CD1c-positive myeloid dendritic cell (primary cell): ENCODE data around the gene GJC3.
"Not testable (repeated sequence)": the region's sequence is repeated elsewhere in the genome, so short reads cannot be mapped to it uniquely, and the experiment has no call there.

Experiments used
- DNase-seq: peaks from one replicate; pipeline ENCODE4 v3.0.0-alpha.2; 2016; ENCODE audit errors: extremely low spot score

Gene GJC3

DNA sequence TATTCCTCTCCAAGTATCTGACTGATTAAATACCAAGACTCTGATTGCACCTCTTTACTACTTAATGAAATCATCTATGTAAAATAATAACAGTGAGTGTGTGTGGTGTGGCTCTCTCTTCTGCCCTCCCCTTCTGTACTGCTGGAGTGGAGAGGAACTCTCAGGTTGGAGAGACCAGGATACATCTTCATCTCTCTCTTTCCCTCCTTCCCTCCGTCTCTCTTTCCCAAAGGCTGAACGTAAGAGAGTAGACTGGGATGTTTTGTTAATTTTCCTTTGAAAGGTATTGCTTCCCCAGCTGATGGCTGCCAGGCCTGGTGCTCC is 272 bp upstream of the GJC3 start:
- DNase-seq = no peak

DNA sequence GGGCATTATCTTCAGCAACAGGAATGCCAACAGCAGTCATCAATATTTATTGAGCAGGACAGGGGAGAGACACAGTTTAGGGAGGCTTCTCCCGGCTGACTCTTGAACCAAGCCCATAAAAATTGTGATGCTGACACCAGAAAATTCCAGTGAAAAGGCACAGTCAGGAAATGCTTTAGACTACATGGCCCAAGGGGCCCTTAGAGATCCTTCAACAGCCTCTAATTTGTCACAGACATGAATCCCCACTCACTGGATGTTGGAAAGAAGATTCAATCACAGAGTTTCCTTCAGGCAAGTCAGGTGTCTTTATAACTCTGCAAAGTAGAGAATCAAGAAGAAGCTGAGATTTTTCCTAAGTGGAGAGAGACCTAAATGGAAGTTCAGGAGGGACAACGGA is 1.2 kb downstream of the GJC3 start:
- DNase-seq = no peak

GRCh38 chr7:99927536-99927935 is 1.9 kb downstream of the GJC3 start:
- no peak for DNase-seq

GRCh38 chr7:99926321-99926720 is 3.1 kb downstream of the GJC3 start:
- no peak for DNase-seq

DNA sequence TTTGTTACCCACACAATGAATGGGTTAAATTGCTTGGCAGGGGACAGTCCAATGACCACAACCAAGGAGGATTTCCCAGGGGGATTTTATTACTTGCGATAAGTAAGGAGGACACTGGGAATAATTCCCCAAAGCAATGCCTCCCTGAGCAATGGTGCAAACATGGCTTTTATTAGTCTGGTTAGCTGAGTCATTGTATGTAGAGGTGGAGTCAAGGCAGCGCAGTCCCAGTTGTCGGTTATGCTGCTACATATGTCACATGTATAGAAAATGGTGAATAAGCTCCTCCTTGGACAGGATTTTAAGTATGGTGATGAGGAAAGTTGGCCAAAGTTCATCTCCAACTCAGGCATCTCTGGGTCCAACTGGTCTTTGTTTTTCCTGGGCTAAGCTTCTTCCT is 6.2 kb downstream of the GJC3 start:
- DNase-seq = no peak

GRCh38 chr7:99920149-99920548 is 9.3 kb downstream of the GJC3 start:
- no peak for DNase-seq

- DNase-seq = no peak
Measured at GRCh38 chr7:99919814-99920112, 9.7 kb downstream of the GJC3 start.

DNA sequence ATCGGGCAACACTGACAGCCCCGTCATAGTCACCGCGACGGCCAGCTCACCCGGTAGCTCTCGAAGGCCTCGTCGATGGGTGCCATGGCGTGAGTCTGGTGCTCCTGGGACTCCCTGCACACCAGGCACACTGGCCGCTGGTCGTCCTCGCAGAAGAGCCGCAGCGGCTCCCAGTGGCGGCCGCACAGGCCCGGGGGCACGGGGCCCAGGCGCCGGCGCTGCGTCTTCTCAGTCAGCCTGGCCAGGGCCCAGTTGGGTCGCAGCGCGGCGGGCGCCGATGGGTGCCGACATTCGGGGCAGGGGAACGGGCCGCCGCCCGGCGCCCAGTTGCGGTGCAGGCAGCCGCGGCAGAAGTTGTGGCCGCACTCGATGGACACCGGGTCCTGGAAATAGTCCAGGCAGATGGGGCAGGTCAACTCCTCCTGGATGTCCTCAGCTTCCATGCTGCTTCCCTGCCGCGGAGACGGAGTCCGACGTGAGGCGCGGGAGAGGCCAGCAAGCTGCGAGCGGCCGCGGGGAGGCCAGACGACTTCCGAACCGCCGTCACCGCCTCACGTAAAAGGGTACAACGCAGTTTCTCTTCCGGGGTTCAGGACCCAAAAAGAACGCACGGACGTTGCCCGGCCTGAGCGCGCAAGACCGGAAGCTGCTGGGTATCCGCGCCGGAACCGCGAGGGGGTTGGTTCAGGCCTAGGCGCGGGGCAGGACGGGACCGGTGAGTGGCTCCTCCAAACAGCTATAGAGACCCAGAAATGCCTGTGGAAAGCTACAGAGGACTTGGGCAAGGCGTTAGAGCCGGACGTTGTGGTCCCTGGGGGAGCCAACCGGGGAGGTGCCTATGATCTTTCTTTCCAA is 10.2 kb downstream of the GJC3 start, which contains the start of gene TRIM4:
Gene TRIM4, minus strand, starts transcription at position 572 of the 855 bp plus-strand sequence. Its CDS starts 129 bp downstream, at position 443.
- peak; percentile 94 for DNase-seq

- DNase-seq = no peak
Measured at GRCh38 chr7:99910976-99911375, 18.4 kb downstream of the GJC3 start.

DNA sequence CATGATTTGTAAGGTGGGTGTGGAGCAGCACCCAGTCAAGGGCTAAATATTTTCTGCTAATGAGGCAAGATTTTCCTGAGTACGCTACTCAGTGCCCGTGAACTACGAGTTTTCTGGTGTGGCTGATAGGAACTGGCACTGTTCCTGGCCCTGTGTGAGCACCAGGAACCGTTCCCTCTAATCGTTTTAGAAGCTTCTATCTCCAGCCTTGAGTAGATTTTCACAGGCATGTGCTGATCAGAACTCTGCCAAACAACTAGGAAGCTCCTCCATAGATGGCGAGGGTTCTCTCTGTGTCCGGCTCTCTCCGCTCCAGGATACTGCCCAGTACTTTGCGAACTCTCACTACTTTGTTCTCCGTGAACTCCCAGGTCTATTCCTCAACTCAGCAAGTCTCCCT is 27.8 kb downstream of the GJC3 start:
- no peak for DNase-seq

DNA sequence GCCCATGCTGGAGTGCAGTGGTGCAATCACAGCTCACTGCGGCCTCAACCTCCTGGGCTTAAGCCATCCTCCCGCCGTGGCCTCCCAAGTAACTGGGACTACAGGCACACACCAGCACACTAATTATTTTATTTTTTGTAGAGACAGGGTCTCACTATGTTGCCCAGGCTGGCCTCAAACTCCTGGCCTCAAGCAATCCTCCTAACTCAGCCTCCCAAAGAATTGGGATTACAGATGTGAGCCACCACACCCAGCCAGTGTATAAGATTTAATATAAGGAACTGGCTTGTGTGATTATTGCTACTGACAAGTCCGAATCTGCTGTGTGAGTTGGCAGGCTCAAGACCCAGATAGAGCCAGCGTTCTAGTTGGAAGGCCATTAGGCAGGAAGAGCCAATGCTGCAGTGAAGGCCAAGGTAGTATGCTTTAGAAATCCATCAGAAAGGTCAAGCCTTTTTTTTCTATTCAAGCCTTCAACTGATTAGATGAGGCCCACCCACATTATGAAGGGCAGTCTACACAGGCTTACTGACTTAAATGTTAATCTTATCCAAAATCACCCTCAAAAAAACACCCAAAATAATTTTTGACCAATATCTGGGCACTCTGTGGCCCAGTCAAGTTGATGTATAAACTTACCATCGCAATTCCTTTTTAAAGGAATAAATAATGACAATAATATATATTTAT is 29.4 kb downstream of the GJC3 start:
- DNase-seq = no peak

DNA sequence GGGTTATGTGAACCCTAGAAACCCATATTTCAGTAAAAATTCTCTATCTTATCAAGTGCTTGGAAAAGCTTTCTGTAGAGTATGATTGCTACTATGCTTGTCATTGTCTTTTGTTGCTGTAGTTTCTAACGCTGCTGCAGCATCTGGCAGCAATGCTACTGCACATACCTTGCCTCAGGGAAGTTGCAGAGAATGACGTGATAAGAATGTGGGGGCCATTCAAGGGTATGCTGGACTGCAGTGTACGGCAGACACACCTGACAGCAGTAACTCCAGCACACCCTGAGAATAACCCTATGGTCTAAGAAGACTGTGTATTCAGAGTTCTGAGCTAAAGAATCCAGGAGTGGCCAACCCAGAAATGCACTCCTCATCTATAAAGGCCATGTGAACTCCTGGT is 30.6 kb downstream of the GJC3 start:
- DNase-seq = no peak

DNA sequence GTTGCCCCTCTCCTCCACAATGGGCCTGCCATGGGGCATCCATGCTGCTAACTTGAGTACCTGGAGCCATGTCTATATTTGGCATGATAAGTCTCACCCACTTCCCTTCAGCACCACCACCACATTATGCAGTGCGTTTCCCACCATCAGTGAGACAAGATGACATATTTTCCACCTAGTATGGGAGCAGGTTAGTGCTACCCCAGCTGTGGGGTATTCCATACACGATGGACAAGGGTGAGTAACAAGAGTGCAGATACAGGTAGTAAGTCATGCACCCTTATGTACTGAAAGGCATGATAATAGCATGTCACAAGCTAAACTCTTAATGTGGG is 31.4 kb downstream of the GJC3 start:
- no peak for DNase-seq

GRCh38 chr7:99897322-99898022 is 31.9 kb downstream of the GJC3 start:
- no peak for DNase-seq

- DNase-seq = no peak
Measured at GRCh38 chr7:99894738-99895137, 34.7 kb downstream of the GJC3 start.

GRCh38 chr7:99893280-99893679 is 36.1 kb downstream of the GJC3 start:
- no peak for DNase-seq

- DNase-seq = not testable (repeated sequence)
Measured at GRCh38 chr7:99890348-99890747, 39.1 kb downstream of the GJC3 start.

DNA sequence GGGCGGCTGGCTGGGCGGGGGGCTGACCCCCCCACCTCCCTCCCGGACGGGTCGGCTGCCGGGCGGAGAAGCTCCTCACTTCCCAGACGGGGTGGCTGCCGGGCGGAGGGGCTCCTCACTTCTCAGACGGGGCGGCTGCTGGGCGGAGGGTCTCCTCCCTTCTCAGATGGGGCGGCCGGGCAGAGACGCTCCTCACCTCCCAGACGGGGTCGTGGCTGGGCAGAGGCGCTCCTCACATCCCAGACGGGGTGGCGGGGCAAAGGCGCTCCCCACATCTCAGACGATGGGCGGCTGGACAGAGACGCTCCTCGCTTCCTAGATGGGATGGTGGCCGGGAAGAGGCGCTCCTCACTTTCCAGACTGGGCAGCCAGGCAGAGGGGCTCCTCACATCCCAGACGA is 41.1 kb downstream of the GJC3 start:
- not testable (repeated sequence) for DNase-seq

- no peak for DNase-seq
Measured at GRCh38 chr7:99881370-99881769, 48.0 kb downstream of the GJC3 start.

GRCh38 chr7:99876933-99877332 is 52.5 kb downstream of the GJC3 start, which contains the start of gene OR2AE1:
TSS of gene OR2AE1 (minus strand) at chr7:99877033. CDS start at chr7:99877033, 0 bp downstream.
- no peak for DNase-seq

DNA sequence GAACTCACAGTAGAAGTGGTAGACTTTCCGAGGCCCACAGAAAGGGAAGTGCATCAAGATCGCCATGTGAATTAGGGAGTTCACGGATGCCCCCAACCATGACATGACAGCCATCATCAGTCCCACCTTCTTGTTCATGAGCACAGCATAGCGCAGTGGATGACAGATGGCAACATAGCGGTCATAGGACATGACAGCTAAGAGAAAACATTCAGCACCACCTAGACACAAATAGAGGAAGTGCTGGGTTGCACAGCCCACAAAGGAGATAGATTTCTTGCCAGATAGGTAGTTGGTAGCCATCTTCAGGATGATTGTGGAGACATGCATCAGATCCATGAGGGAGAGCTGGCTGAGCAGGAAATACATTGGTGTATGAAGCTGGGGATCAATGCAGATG is 52.9 kb downstream of the GJC3 start:
- DNase-seq = no peak
